H1 (cell line): ENCODE measurements around the gene PKIB. TPM values are rescaled to one million over a fixed set of nuclear protein-coding genes. Genes with fewer than 3 reads are reported as not detected.

Experiments
- CTCF ChIA-PET: fragments of 300-600 bp; sonication (Branson Sonifier 250); formaldehyde crosslinking; loops from one replicate; lab custom pipeline; 2021; ENCODE audit not compliant: partially characterized antibody; lab: Charles Lee
- POLR2A ChIA-PET: fragments of 300-600 bp; sonication (Branson Sonifier 250); formaldehyde crosslinking; loops from one replicate; lab custom pipeline; 2021; ENCODE audit warnings: inconsistent platforms; ENCODE audit not compliant: partially characterized antibody; lab: Charles Lee
- DNase-seq, 2 experiments: peaks; one replicate each; pipeline versions ENCODE4 v3.0.0 to v3.0.0-alpha.2; 2010 to 2022; ENCODE audit warnings: low spot score in 2 of 2, low read depth in 1 of 2, mixed read lengths in 1 of 2
- FAIRE-seq: peaks from 2 replicates; lab custom pipeline; 2011; peaks lifted over from hg19 to GRCh38; lab: Jason Lieb, UNC
- H2AFZ ChIP-seq: 2 replicates; pipeline ENCODE4 v1.8.1; 2012; ENCODE audit warnings: low read length, inconsistent platforms
- H2AK5ac ChIP-seq: 2 replicates; pipeline ENCODE4 v1.6.1; 2013; ENCODE audit warnings: low read depth, low read length
- H2BK120ac ChIP-seq: replicated peaks from 2 replicates; pipeline ENCODE3; 2013; ENCODE audit warnings: low read depth, low read length, inconsistent platforms
- H2BK12ac ChIP-seq: 2 replicates; pipeline ENCODE4 v1.6.1; 2013; ENCODE audit warnings: low read depth, low read length
- H2BK15ac ChIP-seq: 2 replicates; pipeline ENCODE4 v1.6.1; 2013; ENCODE audit warnings: low read length
- H2BK20ac ChIP-seq: 2 replicates; pipeline ENCODE4 v1.6.1; 2013; ENCODE audit warnings: low read length
- H2BK5ac ChIP-seq: 2 replicates; pipeline ENCODE4 v1.6.1; 2013; ENCODE audit warnings: low read depth, low read length
- H3K14ac ChIP-seq: 2 replicates; pipeline ENCODE4 v1.6.1; 2013; ENCODE audit warnings: inconsistent platforms; ENCODE audit not compliant: insufficient read length
- H3K18ac ChIP-seq: 2 replicates; pipeline ENCODE4 v1.6.1; 2013; ENCODE audit warnings: low read length; ENCODE audit errors: extremely low read depth
- H3K23ac ChIP-seq: 2 replicates; pipeline ENCODE4 v1.6.1; 2013; ENCODE audit warnings: inconsistent platforms; ENCODE audit not compliant: insufficient read length
- H3K23me2 ChIP-seq: 2 replicates; pipeline ENCODE4 v1.6.1; 2013; ENCODE audit warnings: low read depth, low read length
- H3K27ac ChIP-seq: 2 replicates; pipeline ENCODE4 v1.6.1; 2011; ENCODE audit warnings: low read depth, low read length, inconsistent platforms
- H3K27me3 ChIP-seq, 4 experiments: replicated peaks in 1 of 4; 1 replicate in 1 of 4; 2 replicates in 3 of 4; pipeline versions ENCODE4 v1.6.1 to v1.8.1; 2011 to 2013; ENCODE audit warnings: low read length in 3 of 4, mild to moderate bottlenecking in 3 of 4, inconsistent platforms in 2 of 4, mixed read lengths in 2 of 4, moderate library complexity in 1 of 4; ENCODE audit not compliant: control insufficient read depth in 3 of 4, insufficient read depth in 3 of 4; ENCODE audit errors: extremely low read depth in 1 of 4
- H3K36me3 ChIP-seq, 4 experiments: 2 replicates each; pipeline versions ENCODE4 v1.6.1 to v1.8.1; 2011 to 2013; ENCODE audit warnings: mild to moderate bottlenecking in 4 of 4, low read length in 3 of 4, moderate library complexity in 2 of 4, control low read depth in 1 of 4, inconsistent platforms in 1 of 4; ENCODE audit not compliant: insufficient read depth in 4 of 4, control insufficient read depth in 2 of 4
- H3K4ac ChIP-seq: replicated peaks from 2 replicates; pipeline ENCODE3; 2013; ENCODE audit warnings: low read length, low read depth, mixed read lengths, inconsistent platforms; ENCODE audit not compliant: insufficient read length
- H3K4me1 ChIP-seq, 4 experiments: replicated peaks in 1 of 4; 1 replicate in 1 of 4; 2 replicates in 3 of 4; pipeline versions ENCODE4 v1.6.1 to v1.8.1; 2011 to 2013; ENCODE audit warnings: low read length in 3 of 4, inconsistent platforms in 2 of 4, mixed read lengths in 1 of 4; ENCODE audit not compliant: insufficient read depth in 4 of 4, control insufficient read depth in 3 of 4
- H3K4me2 ChIP-seq, 2 experiments: 2 replicates each; pipeline versions ENCODE4 v1.6.1 to v1.8.1; 2011 to 2013; ENCODE audit warnings: low read depth in 2 of 2, low read length in 2 of 2, control low read depth in 1 of 2, inconsistent platforms in 1 of 2, mild to moderate bottlenecking in 1 of 2; ENCODE audit not compliant: insufficient read depth in 1 of 2
- H3K4me3 ChIP-seq, 4 experiments: fragments of 200-600, 300-600 bp in 1 of 4; sonication (generic), shearing (Covaris generic), sonication (Bioruptor Twin) in 1 of 4; 2 replicates each; pipeline versions ENCODE4 v1.5.1 to v1.8.1; 2011 to 2016; ENCODE audit warnings: low read length in 4 of 4, low read depth in 3 of 4, control low read depth in 2 of 4, inconsistent platforms in 2 of 4, mild to moderate bottlenecking in 2 of 4, mixed read lengths in 1 of 4, moderate library complexity in 1 of 4; ENCODE audit not compliant: insufficient read depth in 2 of 4; ENCODE audit errors: extremely low read depth in 1 of 4
- H3K56ac ChIP-seq: replicated peaks from 2 replicates; pipeline ENCODE3; 2013; ENCODE audit warnings: low read depth, mild to moderate bottlenecking, mixed read lengths, low read length, inconsistent platforms; ENCODE audit not compliant: insufficient read length
- H3K79me1 ChIP-seq: 2 replicates; pipeline ENCODE4 v1.6.1; 2013; ENCODE audit warnings: low read depth, low read length, control low read depth
- H3K79me2 ChIP-seq, 2 experiments: 2 replicates each; pipeline versions ENCODE4 v1.6.1 to v1.8.1; 2012 to 2013; ENCODE audit warnings: low read length in 2 of 2, mild to moderate bottlenecking in 2 of 2, inconsistent platforms in 1 of 2; ENCODE audit not compliant: insufficient read depth in 2 of 2, control insufficient read depth in 1 of 2
- H3K9ac ChIP-seq, 4 experiments: replicated peaks in 1 of 4; 1 replicate in 1 of 4; 2 replicates in 3 of 4; pipeline versions ENCODE4 v1.6.1 to v1.8.1; 2011 to 2013; ENCODE audit warnings: low read depth in 3 of 4, low read length in 3 of 4, control low read depth in 2 of 4, mild to moderate bottlenecking in 2 of 4, moderate library complexity in 2 of 4, inconsistent platforms in 1 of 4; ENCODE audit errors: extremely low read depth in 1 of 4
- H3K9me3 ChIP-seq, 2 experiments: 2 replicates each; pipeline versions ENCODE4 v1.6.1 to v1.8.1; 2012 to 2013; ENCODE audit warnings: mild to moderate bottlenecking in 2 of 2, moderate library complexity in 2 of 2, control low read depth in 1 of 2, inconsistent platforms in 1 of 2, low read depth in 1 of 2, low read length in 1 of 2, mixed read lengths in 1 of 2; ENCODE audit not compliant: insufficient read depth in 2 of 2
- H4K20me1 ChIP-seq, 2 experiments: replicated peaks in 1 of 2; 2 replicates each; pipeline versions ENCODE3 to v1.8.1; 2011 to 2013; ENCODE audit warnings: inconsistent platforms in 2 of 2, low read length in 2 of 2, mild to moderate bottlenecking in 1 of 2; ENCODE audit not compliant: insufficient read depth in 2 of 2, control insufficient read depth in 1 of 2
- H4K5ac ChIP-seq: 2 replicates; pipeline ENCODE4 v1.6.1; 2013; ENCODE audit warnings: low read length, low read depth, mixed read lengths, inconsistent platforms; ENCODE audit not compliant: insufficient read length
- H4K8ac ChIP-seq: 2 replicates; pipeline ENCODE4 v1.8.0; 2013; ENCODE audit warnings: mild to moderate bottlenecking, moderate library complexity, low read length, inconsistent platforms; ENCODE audit not compliant: insufficient read depth; ENCODE audit errors: extremely low read depth
- H4K91ac ChIP-seq: replicated peaks from 2 replicates; pipeline ENCODE3; 2013; ENCODE audit warnings: low read length, mixed read lengths, inconsistent platforms; ENCODE audit not compliant: insufficient read length
- BACH1 ChIP-seq: IDR thresholded peaks from 2 replicates; pipeline ENCODE4 v1.6.1; 2012; ENCODE audit warnings: low read length, improper control_type of control experiment
- MAFK ChIP-seq: IDR thresholded peaks from 2 replicates; pipeline ENCODE4 v1.6.1; 2012; ENCODE audit warnings: low read depth, mild to moderate bottlenecking, improper control_type of control experiment, low read length
- NRF1 ChIP-seq: IDR thresholded peaks from 2 replicates; pipeline ENCODE4 v1.6.1; 2011; ENCODE audit warnings: mild to moderate bottlenecking, low read depth, low read length, improper control_type of control experiment
- SIX5 ChIP-seq: IDR thresholded peaks from 2 replicates; pipeline ENCODE4 v1.6.1; 2011; ENCODE audit warnings: mild to moderate bottlenecking, low read depth, low read length
- SP1 ChIP-seq: IDR thresholded peaks from 2 replicates; pipeline ENCODE4 v1.6.1; 2011; ENCODE audit warnings: low read depth, low read length
- WGBS, 2 experiments: shearing (Covaris generic) in 1 of 2; methylation state at CpG; one replicate each; pipeline versions ENCODE4 v1.1.6 to v1.1.7; 2013 to 2015; ENCODE audit warnings: low lambda C conversion rate in 2 of 2, mixed read lengths in 2 of 2, inconsistent platforms in 1 of 2, low coverage in 1 of 2, missing lambda C conversion rate in 1 of 2; ENCODE audit not compliant: insufficient replicate concordance in 2 of 2, insufficient coverage in 1 of 2, insufficient read length in 1 of 2; ENCODE audit errors: extremely low coverage in 1 of 2, missing lambda C conversion rate in 1 of 2; 5-methylcytosine and 5-hydroxymethylcytosine counted together
- polyA plus RNA-seq, 7 experiments: library from polyadenylated mRNA; depleted of rRNA in 3 of 7; stranded (reverse) in 5 of 7; unstranded in 2 of 7; fragments of >200 nt in 5 of 7; fragments of 200-250 nt in 2 of 7; gene quantifications; 1 replicate in 5 of 7; 2 replicates in 1 of 7; 4 replicates in 1 of 7; pipeline versions ENCODE4 v1.2.1 to v1.2.3, GENCODE V29; 2011 to 2013; ENCODE audit warnings: missing spikeins in 2 of 7, mixed read lengths in 2 of 7
- total RNA-seq: library from RNA; stranded (reverse); fragmentation: NEBNext Ultra II Directional; extraction: Animal tissue kit (Norgen Biotek cat#: 25700); gene quantifications from 2 replicates; pipeline ENCODE4 v1.2.1, GENCODE V29; 2021
- TF ChIP-seq, protein P1 (sequence below): IDR thresholded peaks from 2 replicates; pipeline ENCODE4 v1.6.1; 2012; ENCODE audit warnings: inconsistent platforms

Gene PKIB
- total and polyA plus RNA-seq, 2 of the 8 experiments (the other 6 are each of a cell fraction or from before 2014, with no cell fraction given) = 13.5 to 73.3 TPM

- Histone ChIP-seq H3K27ac (no peak overlapping the region), H4K5ac (no peak overlapping the region), H2AK5ac (no peak overlapping the region), H3K14ac (no peak overlapping the region), H4K91ac (no peak overlapping the region), H3K4me3 (no peak overlapping the region), H3K56ac (no peak overlapping the region), H3K23me2 (peaks cover 8% of the 10 kb centered on the region), H3K36me3 (no peaks in the 10 kb centered on the region), H3K4me2 (no peak overlapping the region), H2BK12ac (no peak overlapping the region), H3K79me1 (no peaks in the 10 kb centered on the region), H3K18ac (no peak overlapping the region), H2AFZ (no peak overlapping the region), H2BK20ac (no peak overlapping the region), H4K20me1 (peaks cover 0 to 2% of the 10 kb centered on the region in 2 experiments), H3K9ac (no peak overlapping the region), H3K4ac (no peak overlapping the region), H3K4me1 (peaks cover 0 to 3% (median 0%) of the 10 kb centered on the region in 4 experiments; a peak in 3 of 7 replicates), H3K79me2 (no peaks in the 10 kb centered on the region), H2BK15ac (no peak overlapping the region), H3K9me3 (no peaks in the 10 kb centered on the region), H3K23ac (no peak overlapping the region), H2BK120ac (no peak overlapping the region), H2BK5ac (no peak overlapping the region), H3K27me3 (peaks cover 0 to 15% (median 12%) of the 10 kb centered on the region in 4 experiments; a peak in 5 of 7 replicates), H4K8ac (no peak overlapping the region)
- TF ChIP-seq SP1 (no peak), SIX5 (no peak), NRF1 (no peak), MAFK (no peak), BACH1 (no peak)
- TF ChIP-seq, protein P1, sequence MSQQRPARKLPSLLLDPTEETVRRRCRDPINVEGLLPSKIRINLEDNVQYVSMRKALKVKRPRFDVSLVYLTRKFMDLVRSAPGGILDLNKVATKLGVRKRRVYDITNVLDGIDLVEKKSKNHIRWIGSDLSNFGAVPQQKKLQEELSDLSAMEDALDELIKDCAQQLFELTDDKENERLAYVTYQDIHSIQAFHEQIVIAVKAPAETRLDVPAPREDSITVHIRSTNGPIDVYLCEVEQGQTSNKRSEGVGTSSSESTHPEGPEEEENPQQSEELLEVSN = no peak
- 81% methylated on average over 2 of the region's 2 CpGs; no CpG with 5 or more reads in 1 of the 2 experiments for WGBS, 2 experiments
- CTCF ChIA-PET = interaction anchor here (0.6 to 3.0 kb wide), 7 partner anchors 13 to 224 kb away, joined by 3 to 12 read pairs (median 4); no protein-coding TSS in a partner anchor
- DNase-seq = no peak
- POLR2A ChIA-PET = no interaction called here
- no peak for FAIRE-seq
Measured at GRCh38 chr6:122615409-122615808, 5.2 kb downstream of the PKIB start.
